NB4 (cell line): ENCODE measurements around the gene POLR3H.
"Not testable (repeated sequence)": the region's sequence is repeated elsewhere in the genome, so short reads cannot be mapped to it uniquely, and the experiment has no call there.

Experiments
- DNase-seq: peaks from one replicate; pipeline ENCODE4 v3.0.0; 2010; ENCODE audit warnings: low read depth
- H3K4me3 ChIP-seq: one replicate; pipeline ENCODE4 v1.5.1; 2011; ENCODE audit warnings: mild to moderate bottlenecking, low read depth, low read length, moderate library complexity
- MAX ChIP-seq: IDR thresholded peaks from 2 replicates; pipeline ENCODE4 v1.6.1; 2011; ENCODE audit warnings: low read depth, low read length
- MYC ChIP-seq: IDR thresholded peaks from 2 replicates; pipeline ENCODE4 v1.6.1; 2011; ENCODE audit warnings: low read depth, low read length
- POLR2A ChIP-seq: IDR thresholded peaks from 2 replicates; pipeline ENCODE4 v1.6.1; 2011; ENCODE audit warnings: mild to moderate bottlenecking; ENCODE audit not compliant: insufficient read length; ENCODE audit errors: extremely low read depth
- TF ChIP-seq, protein P1 (sequence below): IDR thresholded peaks from one replicate; pipeline ENCODE4 v1.5.1; 2012; ENCODE audit warnings: low read depth, low read length

Gene POLR3H

GRCh38 chr22:41575533-41575932, 31.3 kb upstream of the POLR3H start:
- DNase-seq = no peak
- H3K4me3 ChIP-seq = no peak overlapping the region
- TF ChIP-seq MYC = no peak
- no peak for TF ChIP-seq MAX
- TF ChIP-seq, protein P1, sequence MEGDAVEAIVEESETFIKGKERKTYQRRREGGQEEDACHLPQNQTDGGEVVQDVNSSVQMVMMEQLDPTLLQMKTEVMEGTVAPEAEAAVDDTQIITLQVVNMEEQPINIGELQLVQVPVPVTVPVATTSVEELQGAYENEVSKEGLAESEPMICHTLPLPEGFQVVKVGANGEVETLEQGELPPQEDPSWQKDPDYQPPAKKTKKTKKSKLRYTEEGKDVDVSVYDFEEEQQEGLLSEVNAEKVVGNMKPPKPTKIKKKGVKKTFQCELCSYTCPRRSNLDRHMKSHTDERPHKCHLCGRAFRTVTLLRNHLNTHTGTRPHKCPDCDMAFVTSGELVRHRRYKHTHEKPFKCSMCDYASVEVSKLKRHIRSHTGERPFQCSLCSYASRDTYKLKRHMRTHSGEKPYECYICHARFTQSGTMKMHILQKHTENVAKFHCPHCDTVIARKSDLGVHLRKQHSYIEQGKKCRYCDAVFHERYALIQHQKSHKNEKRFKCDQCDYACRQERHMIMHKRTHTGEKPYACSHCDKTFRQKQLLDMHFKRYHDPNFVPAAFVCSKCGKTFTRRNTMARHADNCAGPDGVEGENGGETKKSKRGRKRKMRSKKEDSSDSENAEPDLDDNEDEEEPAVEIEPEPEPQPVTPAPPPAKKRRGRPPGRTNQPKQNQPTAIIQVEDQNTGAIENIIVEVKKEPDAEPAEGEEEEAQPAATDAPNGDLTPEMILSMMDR = no peak
- TF ChIP-seq POLR2A = no peak

GRCh38 chr22:41574847-41575381, 30.6 kb upstream of the POLR3H start:
- TF ChIP-seq POLR2A = no peak
- no peak for TF ChIP-seq MYC
- TF ChIP-seq, protein P1 = no peak
- TF ChIP-seq MAX = no peak
- no peak for DNase-seq
- H3K4me3 ChIP-seq = no peak overlapping the region

DNA sequence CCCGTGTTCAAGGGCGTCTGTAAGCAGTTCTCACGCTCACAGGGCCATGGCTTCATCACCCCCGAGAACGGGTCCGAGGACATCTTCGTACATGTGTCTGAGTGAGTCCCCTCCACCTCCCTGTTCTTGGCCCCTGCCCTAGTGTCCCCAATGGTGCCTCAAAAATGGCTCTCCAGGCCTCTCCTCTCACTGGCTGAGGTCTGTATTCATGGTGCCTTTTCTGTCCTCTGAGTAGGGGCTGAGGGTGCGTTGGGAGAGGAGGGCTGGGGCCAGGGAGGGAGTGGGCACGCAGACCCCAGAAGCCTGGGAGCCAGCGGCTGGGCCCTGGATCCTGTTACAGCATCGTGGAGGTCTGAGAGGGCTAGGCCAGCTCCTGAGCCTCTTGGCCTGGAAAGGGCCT, 29.4 kb upstream of the POLR3H start:
- no peak for DNase-seq
- H3K4me3 ChIP-seq = no peak overlapping the region
- TF ChIP-seq MAX = no peak
- TF ChIP-seq, protein P1 = no peak
- no peak for TF ChIP-seq POLR2A

DNA sequence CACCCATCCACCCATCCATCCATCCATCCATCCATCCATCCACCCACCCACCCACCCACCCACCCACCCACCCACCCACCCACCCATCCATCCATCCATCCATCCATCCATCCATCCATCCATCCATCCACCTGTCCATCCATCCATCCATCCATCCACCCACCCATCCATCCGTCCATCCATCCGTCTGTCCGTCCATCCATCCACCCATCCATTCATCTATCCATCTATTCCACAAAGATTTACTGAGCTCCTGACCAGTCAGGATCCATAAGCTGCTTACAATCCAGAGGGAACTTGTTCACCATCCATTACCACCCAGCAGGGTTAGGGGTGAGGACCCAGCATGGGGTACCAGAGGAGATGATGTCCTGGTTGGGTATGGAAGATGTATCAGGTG, 28.0 kb upstream of the POLR3H start:
- not testable (repeated sequence) for H3K4me3 ChIP-seq, DNase-seq

DNA sequence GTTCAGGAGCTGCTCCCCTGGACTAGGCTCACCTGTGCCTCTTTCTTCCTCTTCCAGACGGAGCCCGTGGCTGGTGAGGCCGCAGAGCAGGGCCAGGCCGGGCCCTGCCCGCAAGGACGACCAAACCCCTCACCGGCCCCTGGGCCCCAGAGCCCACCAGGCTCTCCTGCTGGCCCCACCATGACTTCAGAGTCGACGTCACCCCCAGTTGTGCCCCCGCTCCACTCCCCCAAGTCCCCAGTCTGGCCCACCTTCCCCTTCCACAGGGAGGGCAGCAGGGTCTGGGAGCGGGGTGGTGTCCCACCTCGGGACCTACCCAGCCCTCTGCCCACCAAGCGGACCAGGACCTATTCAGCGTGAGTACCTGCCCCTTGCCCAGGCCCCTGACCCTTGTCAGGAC, 27.5 kb upstream of the POLR3H start:
- no peak for DNase-seq

GRCh38 chr22:41570221-41570620, 26.0 kb upstream of the POLR3H start:
- no peak overlapping the region for H3K4me3 ChIP-seq
- DNase-seq = no peak
- TF ChIP-seq, protein P1 = no peak
- no peak for TF ChIP-seq POLR2A
- no peak for TF ChIP-seq MYC
- TF ChIP-seq MAX = no peak

More for the DNA sequence above, 27.5 kb upstream of the POLR3H start:
- TF ChIP-seq POLR2A = no peak
- TF ChIP-seq, protein P1 = no peak
- no peak for TF ChIP-seq MYC
- TF ChIP-seq MAX = no peak
- H3K4me3 ChIP-seq = no peak overlapping the region
